Thymus (tissue), 11 donors: ENCODE data around the gene RNF121. TPM values are rescaled to one million over a fixed set of nuclear protein-coding genes. Genes with fewer than 3 reads are reported as not detected.

Source experiments
- DNase-seq, 9 donors: peaks; one replicate each; pipeline ENCODE4 v3.0.0-alpha.2; 2013; ENCODE audit warnings: low spot score in 9 of 9, low read depth in 6 of 9, missing footprints in 1 of 9
- H3K27ac ChIP-seq, 2 donors: one replicate each; pipeline ENCODE4 v1.5.1; 2013; ENCODE audit warnings: control low read depth in 1 of 2, low read depth in 1 of 2, low read length in 1 of 2, mild to moderate bottlenecking in 1 of 2, moderate library complexity in 1 of 2
- H3K27me3 ChIP-seq, 2 donors: one replicate each; pipeline ENCODE4 v1.5.1; 2013; ENCODE audit warnings: low read length in 1 of 2; ENCODE audit not compliant: control insufficient read depth in 2 of 2, insufficient read depth in 1 of 2
- H3K36me3 ChIP-seq, 2 donors: one replicate each; pipeline ENCODE4 v1.5.1; 2013; ENCODE audit warnings: low read length in 1 of 2, mild to moderate bottlenecking in 1 of 2, moderate library complexity in 1 of 2; ENCODE audit not compliant: control insufficient read depth in 2 of 2, insufficient read depth in 2 of 2
- H3K4me1 ChIP-seq, 2 donors: one replicate each; pipeline ENCODE4 v1.5.1; 2013; ENCODE audit warnings: low read length in 2 of 2; ENCODE audit not compliant: control insufficient read depth in 2 of 2, insufficient read depth in 2 of 2
- H3K4me3 ChIP-seq, 2 donors: one replicate each; pipeline ENCODE4 v1.5.1; 2013; ENCODE audit warnings: low read length in 2 of 2, control low read depth in 1 of 2, mild to moderate bottlenecking in 1 of 2
- H3K9me3 ChIP-seq, 2 donors: one replicate each; pipeline ENCODE4 v1.5.1; 2013; ENCODE audit warnings: low read length in 1 of 2, mild to moderate bottlenecking in 1 of 2; ENCODE audit not compliant: control insufficient read depth in 2 of 2, insufficient read depth in 1 of 2
- WGBS: extraction: QIAGEN DNeasy Blood & Tissue Kit; methylation state at CpG from one replicate; pipeline ENCODE4 v1.1.7; 2013; 5-methylcytosine and 5-hydroxymethylcytosine counted together
- polyA plus RNA-seq: library from polyadenylated mRNA; stranded (reverse); fragments of 200-250 nt; gene quantifications from one replicate; pipeline ENCODE4 v1.2.3, GENCODE V29; 2013
- total RNA-seq: library from RNA; stranded (reverse); fragments of 120-200 nt; gene quantifications from one replicate; pipeline ENCODE4 v1.2.4, GENCODE V29; 2013
- donor health status: healthy.

The RNF121 gene
- total and polyA plus RNA-seq, 2 donors = 10.3 to 13.0 TPM

DNA sequence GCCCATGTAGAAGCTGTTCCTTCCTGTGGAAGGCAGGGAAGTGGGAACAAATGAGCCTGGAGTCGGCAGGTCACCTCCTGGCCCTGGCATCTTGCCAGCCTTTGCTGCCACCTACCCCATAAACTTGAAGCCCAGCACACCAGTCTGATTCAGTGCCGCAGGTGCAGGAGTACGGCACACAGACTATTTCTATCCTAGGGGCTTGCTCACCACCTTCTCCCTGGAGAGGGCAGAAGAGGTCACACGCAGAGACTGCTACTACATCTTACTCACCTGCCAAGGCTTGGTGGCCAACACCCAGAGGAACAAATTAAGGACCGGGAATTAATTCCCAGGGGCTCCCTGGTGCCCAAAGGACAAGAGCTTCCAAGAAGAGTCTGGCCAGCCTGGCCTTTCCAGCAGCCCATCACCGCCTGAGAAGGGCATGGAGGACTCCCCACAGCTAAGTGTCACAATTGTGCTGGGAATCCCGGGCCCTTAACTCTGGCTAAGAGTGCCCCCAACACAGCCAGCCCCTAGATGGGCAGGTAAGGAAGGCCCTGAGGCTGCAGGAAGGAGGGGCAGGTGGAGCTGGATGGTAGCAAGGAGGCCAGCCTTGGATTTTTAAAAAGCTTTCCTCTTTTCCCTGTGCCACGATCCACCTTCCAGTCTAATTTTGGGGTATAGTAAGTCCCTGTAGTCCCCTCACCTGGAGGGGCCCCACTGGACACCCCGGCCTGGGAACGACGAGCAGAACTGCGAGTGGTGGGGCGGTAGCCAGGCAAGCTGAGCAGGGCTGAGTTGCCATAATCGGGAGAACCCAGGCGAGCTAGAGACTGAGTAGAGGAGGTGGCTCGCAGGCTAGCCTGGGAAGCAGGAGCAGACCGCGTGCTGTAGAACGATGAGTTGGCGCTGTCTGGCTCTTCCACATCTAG is 76.8 kb downstream of the RNF121 start:
- Histone ChIP-seq H3K27ac (no peak overlapping the region), H3K36me3 (peaks cover 93 to 96% of the 10 kb centered on the region in 2 donors), H3K4me1 (no peaks in the 10 kb centered on the region), H3K9me3 (no peaks in the 10 kb centered on the region), H3K4me3 (no peak overlapping the region), H3K27me3 (no peaks in the 10 kb centered on the region)
- no peak for DNase-seq
- 97% methylated on average over 20 of the region's 20 CpGs for WGBS

DNA sequence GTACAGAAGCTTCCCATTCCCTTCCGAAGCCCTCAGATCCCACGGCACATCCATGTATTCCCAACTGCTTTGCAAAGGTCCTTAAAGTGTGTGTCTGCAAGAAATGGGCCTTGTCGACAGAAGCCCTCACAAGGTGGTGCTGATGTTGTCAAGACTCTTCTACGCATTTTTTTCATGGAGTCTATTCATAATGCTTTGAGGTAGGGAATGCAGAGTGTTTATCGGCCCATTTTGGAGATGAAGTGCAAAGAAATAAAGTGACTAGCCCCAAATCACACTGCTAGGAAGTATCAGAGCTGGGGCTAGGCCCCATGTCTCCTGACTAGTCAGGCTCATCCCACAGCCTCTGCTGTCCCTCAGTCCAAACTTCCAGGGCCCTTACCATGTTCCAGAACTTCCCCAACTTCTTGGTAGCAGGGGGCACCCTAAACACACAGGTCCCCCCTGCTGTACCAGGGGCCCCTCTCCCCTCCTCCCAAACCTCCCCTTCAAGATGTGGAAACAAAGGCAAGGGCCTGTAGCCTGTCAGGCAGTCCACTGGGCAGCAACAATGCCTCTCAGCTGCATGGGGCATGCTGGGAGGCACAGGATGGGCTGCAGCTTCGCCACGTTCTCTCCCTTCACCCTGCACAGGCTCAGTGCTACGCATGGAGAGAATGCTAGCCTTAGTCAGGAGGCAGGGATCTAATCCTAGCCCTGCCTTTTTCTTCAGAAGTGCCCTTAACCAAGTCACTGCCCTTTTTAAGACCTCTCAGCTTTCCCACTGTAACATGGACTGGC is 77.7 kb downstream of the RNF121 start:
- H3K4me1 ChIP-seq = no peaks in the 10 kb centered on the region
- peaks cover 96 to 98% of the 10 kb centered on the region in 2 donors for H3K36me3 ChIP-seq
- H3K27me3 ChIP-seq = no peaks in the 10 kb centered on the region
- no peak overlapping the region for H3K27ac ChIP-seq
- H3K9me3 ChIP-seq = no peaks in the 10 kb centered on the region
- WGBS = 97% methylated on average over 8 of the region's 8 CpGs
- H3K4me3 ChIP-seq = no peak overlapping the region
- no peak for DNase-seq

DNA sequence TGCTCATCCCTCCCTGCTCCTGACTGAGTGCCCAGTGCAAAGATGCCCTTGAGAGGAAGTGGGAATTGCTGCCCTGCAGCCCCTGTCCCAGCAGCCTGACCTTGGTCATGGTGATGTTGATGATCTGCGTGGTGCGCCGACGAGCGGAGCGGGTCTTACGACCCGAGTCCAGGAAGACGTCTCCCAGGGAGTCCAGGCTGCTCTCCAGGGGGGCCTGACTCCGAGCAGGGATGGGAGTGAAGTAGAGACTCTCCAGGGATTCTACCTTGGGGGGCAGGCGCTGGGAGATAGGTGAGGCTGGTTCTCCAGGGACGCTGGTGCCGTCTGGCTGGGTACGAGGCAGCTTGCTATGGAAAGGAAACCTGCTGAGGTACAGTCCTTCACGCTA is 78.2 kb downstream of the RNF121 start:
- Histone ChIP-seq H3K27ac (no peak overlapping the region), H3K27me3 (no peaks in the 10 kb centered on the region), H3K36me3 (peaks cover 97 to 98% of the 10 kb centered on the region in 2 donors), H3K4me1 (no peaks in the 10 kb centered on the region), H3K9me3 (no peaks in the 10 kb centered on the region), H3K4me3 (no peak overlapping the region)
- 97% methylated on average over 15 of the region's 15 CpGs for WGBS
- no peak for DNase-seq

DNA sequence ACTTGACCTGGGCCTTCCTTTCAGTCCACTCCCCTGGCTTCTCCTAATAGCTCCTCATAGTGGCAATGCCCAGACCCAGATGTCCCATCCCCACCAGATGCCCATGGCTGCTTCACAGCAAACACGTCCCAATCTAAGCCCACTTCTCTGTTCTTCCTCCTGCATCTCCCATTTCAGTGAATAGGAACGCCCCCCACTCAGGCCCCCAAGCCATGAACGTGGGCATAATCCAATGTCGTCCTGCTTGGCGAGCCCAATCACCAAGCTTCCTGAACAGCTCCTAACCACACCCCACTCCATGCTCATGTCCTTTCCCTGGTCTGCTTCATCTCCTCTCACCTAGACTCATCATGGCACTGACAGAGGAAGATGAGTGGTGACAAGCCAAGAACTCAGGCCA is 78.7 kb downstream of the RNF121 start:
- whole genome bisulfite sequencing = 98% methylated on average over 5 of the region's 5 CpGs
- H3K4me3 ChIP-seq = no peak overlapping the region
- H3K27ac ChIP-seq = no peak overlapping the region
- no peaks in the 10 kb centered on the region for H3K4me1 ChIP-seq
- peaks cover 97 to 98% of the 10 kb centered on the region in 2 donors for H3K36me3 ChIP-seq
- no peak for DNase-seq
- no peaks in the 10 kb centered on the region for H3K27me3 ChIP-seq
- no peaks in the 10 kb centered on the region for H3K9me3 ChIP-seq

DNA sequence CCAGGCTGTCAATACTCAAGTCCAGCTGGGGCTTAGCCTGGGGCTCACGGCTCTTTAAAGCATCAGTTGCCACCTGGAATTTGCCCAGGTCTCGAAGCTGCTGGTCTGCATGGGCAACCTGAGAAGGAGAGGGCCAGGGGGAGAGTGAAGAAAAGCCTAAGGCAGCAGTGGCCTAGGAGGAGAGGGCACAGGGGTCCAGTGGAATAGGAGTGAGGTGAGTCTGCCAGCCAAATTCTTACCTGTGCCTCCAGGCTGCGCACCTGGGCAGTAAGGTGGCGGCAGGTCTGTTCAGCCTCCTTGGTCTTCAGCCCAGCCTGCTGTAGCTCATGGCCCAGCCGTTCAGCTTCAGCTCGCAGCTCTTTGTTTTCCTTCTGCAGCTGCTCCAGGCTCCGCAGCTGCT is 79.9 kb downstream of the RNF121 start:
- DNase-seq = no peak
- 97% methylated on average over 7 of the region's 7 CpGs for WGBS
- no peaks in the 10 kb centered on the region for H3K9me3 ChIP-seq
- no peak overlapping the region for H3K4me3 ChIP-seq
- peaks cover 97 to 98% of the 10 kb centered on the region in 2 donors for H3K36me3 ChIP-seq
- H3K4me1 ChIP-seq = no peaks in the 10 kb centered on the region
- H3K27ac ChIP-seq = no peak overlapping the region
- no peaks in the 10 kb centered on the region for H3K27me3 ChIP-seq

DNA sequence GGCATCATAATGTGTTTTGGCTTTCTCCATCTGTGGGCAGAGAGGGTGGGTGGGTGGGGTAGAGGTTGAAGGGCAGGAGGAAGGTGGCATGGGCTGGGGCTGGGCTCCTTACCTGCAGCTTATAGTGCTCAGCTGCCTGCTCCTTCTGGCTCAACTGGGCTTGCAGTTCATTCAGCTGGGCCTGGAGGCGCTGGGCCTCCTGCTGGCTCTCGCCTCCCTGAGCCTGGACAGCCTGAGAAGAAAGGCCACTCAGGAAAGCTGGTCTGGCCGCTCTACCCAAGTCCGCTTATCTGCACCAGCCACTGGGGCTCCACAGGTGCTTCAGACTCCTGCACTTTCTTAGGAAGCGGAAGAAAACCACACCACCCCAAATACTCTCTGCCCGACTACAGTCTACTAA is 80.3 kb downstream of the RNF121 start:
- H3K9me3 ChIP-seq = no peaks in the 10 kb centered on the region
- H3K27me3 ChIP-seq = no peaks in the 10 kb centered on the region
- H3K4me3 ChIP-seq = no peak overlapping the region
- H3K36me3 ChIP-seq = peaks cover 97 to 98% of the 10 kb centered on the region in 2 donors
- WGBS = 98% methylated on average over 6 of the region's 6 CpGs
- H3K4me1 ChIP-seq = no peaks in the 10 kb centered on the region
- H3K27ac ChIP-seq = no peak overlapping the region
- no peak for DNase-seq

DNA sequence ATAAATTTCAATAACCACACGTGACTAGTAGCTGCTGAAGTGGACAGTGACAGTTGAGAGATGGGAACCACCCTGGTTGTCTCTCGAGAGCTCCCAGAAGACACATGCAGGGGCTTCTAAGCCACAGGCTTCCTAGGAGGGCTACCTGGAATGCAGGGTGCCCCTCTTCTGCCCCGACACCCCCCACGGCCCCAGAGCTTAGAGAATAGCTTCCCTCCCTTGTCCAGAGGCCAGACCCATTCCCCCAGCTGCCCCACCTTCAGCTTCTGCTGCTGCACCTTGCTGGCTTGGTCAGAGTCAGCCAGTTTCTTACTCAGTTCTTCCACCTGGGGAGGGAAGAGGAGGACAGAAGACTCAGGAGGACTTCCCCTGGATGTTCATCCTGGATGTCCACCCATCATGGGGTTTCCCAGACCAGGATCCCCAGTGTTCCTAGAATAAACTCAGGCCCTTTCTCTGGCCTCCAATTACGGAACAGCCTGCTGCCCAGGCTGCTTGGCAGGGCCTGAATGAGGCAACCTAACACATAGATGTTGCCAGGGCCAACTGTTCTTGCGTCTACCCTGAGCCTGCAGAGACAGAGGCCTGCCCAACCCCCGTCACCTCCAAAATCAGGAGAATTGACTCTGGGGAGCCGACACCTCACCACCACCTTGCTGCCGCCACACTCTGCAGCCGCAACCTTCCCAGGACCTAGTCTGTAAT is 81.8 kb downstream of the RNF121 start:
- Histone ChIP-seq H3K9me3 (no peaks in the 10 kb centered on the region), H3K27ac (no peak overlapping the region), H3K4me3 (no peak overlapping the region), H3K4me1 (no peaks in the 10 kb centered on the region), H3K36me3 (peaks cover 97 to 98% of the 10 kb centered on the region in 2 donors), H3K27me3 (no peaks in the 10 kb centered on the region)
- DNase-seq = no peak
- WGBS = 95% methylated on average over 10 of the region's 10 CpGs

DNA sequence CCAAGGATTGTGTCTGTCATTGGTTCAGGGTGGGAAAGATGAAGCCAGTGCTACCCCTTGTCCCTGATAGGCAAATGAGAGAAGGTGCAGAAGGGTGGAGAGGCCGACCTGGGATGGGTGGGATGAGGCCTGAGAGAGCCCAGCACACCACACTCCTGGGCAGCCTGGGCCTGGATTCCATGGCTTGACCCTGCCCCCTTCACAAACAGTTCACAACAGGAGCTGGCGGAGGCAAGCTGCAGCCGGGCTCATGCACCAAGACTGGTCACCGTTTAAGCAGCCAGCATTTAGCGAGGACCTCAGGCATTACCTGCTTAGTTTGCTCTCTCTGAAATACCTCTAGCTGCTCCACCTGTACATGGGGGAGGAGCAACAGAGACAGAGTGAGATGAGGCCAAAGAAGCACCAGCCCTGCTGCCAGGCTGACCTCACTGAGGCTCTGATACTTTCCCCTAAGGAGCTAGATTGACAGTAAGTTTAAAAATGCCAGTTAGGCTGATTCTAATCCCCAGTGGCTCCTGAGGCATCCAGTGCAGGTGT is 83.3 kb downstream of the RNF121 start:
- Histone ChIP-seq H3K36me3 (peaks cover 97 to 98% of the 10 kb centered on the region in 2 donors), H3K27ac (no peak overlapping the region), H3K27me3 (no peaks in the 10 kb centered on the region), H3K9me3 (no peaks in the 10 kb centered on the region), H3K4me3 (no peak overlapping the region), H3K4me1 (no peaks in the 10 kb centered on the region)
- 94% methylated on average over 5 of the region's 5 CpGs for WGBS
- no peak for DNase-seq
